ENCODE measurements around the gene MSH2.

The MSH2 gene

DNA sequence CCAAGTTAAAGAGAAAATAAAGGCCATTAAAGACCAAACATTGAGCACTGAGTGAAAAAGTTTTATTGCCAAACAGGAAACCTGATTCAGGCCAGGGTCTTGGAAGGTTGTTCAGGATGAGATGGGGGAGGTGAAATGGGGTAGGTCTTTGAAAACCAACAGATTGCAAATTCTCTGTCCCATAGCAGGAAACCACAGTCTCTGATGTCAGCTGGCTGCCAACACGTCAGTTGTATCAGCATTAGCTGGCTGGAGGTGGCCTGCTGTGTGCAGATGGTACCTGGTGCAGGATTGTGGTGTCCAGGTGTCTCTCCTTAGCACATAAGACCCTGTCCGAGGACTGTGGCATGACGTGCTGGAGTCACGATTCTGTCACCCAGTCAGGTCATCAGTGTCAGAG is 106.3 kb downstream of the MSH2 start:
- no peak for DNase-seq

DNA sequence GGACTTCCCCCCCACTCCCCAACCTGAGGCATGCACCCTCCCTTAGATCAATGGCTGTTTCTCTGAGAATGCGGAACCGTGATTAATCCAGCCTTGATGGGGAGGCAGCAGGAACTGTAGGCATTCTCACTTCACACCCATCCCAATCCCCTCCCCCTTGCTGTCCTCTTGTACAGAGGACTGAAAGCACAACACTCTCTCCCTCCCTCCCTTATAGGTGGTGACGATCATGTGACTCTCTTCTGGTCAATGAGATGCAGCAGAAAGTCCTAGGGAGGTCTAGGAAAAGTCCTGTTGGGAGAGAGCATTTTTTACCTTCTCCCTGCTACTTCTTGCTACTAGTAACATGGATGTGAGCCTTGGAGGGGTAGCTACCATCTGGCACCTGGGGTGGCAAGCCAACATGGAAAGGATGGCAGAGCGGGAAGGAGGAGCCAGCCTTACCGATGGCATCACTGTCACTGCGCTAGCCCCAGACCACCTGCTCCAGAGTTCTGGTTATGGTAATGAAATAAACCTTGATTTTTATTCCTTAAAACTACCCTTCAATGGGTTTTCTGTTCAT is 106.9 kb downstream of the MSH2 start:
- no peak for DNase-seq

GRCh38 chr2:47510745-47511144 is 107.8 kb downstream of the MSH2 start:
- DNase-seq = no peak

GRCh38 chr2:47512581-47513083 is 109.7 kb downstream of the MSH2 start:
- no peak for DNase-seq

DNA sequence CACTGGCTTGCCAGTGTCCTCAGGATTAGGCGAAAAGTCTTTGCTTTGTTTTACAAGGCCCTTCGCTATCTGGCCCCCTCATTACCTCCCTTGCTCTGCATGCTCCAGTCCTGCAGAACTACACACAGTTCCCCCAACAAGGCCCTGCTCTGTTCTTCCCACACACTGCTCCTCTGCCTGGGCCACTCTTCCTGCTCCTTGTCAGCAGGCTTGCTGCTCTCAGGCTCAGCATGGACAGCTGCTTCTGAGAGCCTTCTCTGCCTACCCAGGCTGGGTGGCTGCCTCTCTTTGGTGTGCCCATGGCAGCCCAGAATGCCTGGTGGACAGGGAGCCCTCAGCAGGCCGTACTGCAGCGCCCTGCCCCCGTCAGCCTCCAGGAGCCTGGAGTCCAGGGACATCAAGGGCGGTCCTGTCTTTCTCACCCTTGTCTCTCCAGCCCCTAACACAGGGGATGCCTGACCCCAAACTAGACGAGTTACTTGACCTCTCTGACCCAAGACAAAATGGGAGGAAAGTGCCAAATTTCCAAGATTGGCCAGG is 111.1 kb downstream of the MSH2 start:
- DNase-seq = no peak

- DNase-seq = no peak
Observed at GRCh38 chr2:47516360-47517104, 113.6 kb downstream of the MSH2 start.

DNA sequence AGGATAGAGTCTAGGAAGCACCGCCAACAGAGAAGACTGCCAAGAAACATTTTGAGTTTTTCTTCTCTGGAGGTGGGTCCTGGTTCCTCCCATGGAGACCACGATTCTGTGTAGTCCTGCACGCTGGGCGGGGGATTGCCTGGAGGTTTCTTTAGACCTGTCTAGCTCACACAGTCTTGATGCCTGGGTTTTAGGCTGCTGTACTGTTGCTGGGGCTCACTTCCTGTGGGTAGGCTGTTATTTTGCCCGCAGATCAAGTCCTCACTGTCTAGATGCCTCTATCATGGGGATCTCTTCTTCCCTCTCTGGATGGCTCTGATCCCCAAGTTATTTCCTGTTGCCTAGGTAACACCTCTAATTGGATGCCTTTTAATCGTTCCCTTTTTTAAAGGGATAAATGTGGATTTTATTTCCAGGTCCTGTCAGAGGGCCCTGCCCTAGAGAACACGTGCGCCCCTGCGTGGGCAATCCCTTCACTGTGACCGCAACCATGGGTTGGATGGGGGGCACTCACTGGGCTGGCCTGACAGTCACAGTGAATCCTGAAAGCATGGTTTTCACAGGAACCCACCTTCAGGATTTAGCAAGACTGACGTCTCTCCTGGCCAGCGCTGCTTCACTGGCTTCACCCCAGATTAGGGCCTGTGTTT is 115.7 kb downstream of the MSH2 start:
- DNase-seq = no peak

DNA sequence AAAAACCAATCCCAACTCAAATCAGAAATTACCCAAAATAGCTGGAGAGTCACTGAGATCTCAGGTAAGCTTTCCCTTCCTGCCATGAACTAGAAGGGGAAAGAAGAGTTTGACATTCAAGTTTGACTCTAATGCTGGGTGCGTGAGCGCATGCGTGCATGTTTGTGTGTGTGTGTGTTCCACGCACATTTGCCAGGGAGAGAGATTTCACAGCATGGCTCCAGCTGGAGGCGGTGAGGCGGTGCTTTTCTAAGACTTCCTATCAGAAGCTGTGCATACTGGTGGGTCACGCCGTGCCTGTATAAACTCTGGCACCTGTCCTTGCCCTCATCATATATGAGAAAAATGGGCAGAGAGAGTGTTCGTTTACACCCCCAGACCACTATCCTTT is 116.2 kb downstream of the MSH2 start:
- no peak for DNase-seq

GRCh38 chr2:47519604-47520301 is 116.8 kb downstream of the MSH2 start:
- DNase-seq = no peak

DNA sequence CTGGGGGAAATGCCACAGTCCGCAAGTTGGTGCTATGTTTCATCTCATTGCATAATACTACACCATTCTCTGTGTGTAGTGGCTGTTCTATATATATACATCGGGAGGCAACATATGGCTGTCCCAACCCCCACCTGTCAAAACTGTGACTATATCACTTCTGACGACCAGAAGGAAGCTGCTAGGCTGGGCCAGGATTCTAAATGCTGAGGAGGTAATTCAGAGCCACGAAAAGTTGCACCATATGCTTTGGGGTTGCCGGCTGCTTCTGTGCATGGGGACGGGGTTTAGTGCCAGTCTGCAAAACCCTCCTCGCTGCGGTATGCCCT is 117.3 kb downstream of the MSH2 start:
- DNase-seq = peak; percentile 63

DNA sequence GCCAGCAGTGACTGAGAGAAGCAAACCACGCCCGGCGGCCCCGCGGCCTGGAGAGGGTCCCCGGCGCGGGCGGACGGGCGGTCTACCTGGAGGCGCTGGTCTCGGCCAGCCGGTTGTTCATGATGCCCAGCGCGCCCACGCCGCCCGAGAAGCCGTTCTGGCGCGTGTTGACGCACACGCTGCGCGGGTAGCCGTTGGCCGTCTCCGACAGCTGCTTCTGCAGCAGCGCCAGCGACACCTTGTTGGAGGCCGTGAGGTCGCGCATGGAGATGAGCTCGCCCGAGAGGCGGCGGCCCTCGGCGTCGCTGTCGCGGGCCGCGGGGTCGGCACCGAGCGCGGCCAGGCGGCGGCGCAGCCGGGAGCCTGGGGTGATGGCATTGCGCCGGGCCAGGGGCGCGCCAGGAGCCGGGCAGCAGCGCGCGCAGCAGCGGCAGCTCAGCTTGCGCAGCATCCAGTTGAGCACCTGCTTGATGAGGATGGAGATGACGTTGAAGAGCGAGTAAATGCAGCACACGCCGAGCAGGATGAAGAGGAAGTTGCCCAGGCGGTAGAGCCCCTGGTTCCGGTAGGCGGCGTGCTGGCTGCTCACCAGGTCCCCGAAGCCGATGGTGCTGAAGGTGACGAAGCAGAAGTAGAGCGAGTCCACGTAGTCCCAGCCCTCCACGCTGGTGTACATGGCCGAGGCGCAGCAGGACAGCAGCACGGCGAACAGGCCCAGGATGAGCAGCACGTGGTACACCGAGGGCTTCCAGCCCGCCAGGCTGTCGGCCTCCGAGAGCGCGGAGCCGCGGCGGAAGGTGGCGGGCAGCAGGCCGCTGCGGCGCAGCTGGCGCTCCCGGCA is 118.1 kb downstream of the MSH2 start:
- peak; percentile 55 for DNase-seq

GRCh38 chr2:47521666-47522285 is 118.8 kb downstream of the MSH2 start:
- DNase-seq = no peak

DNA sequence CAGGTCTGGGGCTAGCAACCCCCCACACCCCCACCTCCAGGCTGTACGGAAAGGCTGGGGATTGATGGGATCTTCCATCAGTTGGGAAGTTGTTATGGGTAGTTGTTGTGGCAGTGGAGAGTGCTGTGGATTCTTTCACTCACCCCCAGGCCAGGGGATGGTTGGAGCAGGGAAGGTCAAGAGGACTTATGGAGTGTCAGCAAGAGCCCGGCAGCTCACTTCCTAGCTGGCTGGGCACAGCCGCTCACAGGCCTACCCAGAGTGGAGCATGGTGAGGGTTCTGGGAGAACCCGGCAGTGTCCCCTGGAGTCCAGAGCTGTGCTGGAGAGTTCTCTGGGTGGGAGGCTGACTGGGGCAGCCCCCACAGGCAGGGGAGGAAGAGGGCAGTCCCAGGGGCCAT is 122.2 kb downstream of the MSH2 start:
- no peak for DNase-seq

DNA sequence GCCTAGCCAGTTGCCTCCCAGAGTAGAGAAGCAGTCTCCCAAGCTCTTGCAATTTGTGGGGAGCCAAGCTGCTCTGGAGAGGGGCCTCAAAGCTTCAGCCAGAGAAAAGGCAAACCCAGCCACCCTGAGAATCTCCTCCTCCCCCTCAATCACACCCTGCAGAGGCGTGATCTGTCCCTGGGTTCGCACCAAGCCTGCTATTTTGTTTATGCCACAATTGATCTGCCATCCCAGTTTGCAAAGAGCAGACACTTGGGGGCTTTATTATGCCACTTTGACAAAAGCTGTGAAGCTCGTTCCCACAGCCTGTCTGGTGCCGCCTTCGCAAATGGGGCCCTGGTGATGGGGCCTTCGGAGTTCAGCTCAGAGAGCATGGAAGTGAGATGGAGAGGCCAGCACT is 125.5 kb downstream of the MSH2 start:
- no peak for DNase-seq

DNA sequence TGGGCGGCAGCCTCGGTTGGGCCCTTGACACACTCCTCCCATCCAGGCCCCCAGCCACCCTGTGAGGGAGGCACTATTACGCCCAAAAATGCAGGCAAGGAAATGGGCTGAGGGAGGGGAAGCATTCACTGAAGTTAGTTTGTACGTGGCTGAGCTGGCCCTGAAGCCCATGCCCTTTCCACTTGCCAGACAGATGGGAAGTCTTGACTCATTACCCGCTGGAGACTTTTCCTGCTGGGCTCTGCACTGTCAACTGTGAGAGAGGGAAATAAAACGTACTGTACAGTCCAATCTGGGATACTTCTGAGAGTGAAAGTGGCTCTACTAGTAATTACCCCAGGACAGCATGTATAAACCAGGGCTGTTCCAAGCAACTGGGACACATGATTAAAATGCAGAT is 125.9 kb downstream of the MSH2 start:
- DNase-seq = peak; percentile 44

- DNase-seq = no peak
Observed at GRCh38 chr2:47530105-47530760, 127.3 kb downstream of the MSH2 start.

GRCh38 chr2:47531378-47532042 is 128.6 kb downstream of the MSH2 start:
- DNase-seq = no peak
